Subcutaneous adipose tissue (tissue), 4 donors: ENCODE measurements around the gene ANKS1B. TPM values are rescaled to one million over a fixed set of nuclear protein-coding genes. Genes with fewer than 3 reads are reported as not detected.

Source experiments
- total RNA-seq, 4 donors: library from RNA; depleted of rRNA; stranded (reverse); fragments of >200 nt; gene quantifications; one replicate each; pipeline ENCODE4 v1.1.0, GENCODE V29; 2016
- TF ChIP-seq, protein P1 (sequence below): fragments of 450-650 bp; IDR thresholded peaks from one replicate; pipeline ENCODE4 v1.5.1; 2016; ENCODE audit warnings: low read depth, mild to moderate bottlenecking, control low read depth, antibody characterized with exemption, moderate library complexity

The ANKS1B gene
- total RNA-seq, 4 donors from 2014 or later = 4.5 to 15.4 (median 10.1) TPM

DNA sequence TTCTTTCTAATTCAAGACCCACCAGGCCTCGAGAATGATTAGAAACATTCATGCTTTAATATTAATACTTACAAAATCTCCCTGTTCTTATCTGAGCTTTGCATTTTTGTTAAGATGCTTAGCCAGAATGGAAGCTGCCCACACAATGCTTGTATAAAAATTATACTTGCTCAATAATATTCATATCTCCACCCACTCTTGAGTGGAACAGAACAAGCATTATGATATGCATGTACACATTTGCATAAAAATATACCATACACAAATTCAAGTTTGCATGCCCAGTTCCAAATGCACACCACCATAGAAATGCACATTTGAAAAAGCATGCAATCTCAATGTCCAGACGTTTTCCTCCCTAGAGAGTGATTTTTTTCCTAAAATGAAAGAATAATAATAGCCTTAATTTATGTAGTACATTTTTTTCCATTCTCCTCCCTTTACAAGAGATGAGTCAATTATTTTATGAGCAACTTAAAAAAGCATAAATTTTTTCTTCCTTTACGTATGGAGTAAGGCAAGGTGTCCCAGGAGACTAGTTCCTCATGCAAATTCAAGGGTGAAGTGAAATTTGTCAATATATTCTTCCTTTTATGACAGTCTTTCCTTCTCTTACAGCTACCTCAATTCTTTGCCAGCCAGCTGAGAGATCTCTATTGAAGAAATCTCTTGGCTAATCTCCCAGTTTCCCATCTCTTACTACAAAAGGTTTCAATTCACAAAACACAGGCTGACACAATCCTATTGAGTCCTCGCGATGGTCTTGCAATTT, 650.3 kb downstream of the ANKS1B start:
- TF ChIP-seq, protein P1, sequence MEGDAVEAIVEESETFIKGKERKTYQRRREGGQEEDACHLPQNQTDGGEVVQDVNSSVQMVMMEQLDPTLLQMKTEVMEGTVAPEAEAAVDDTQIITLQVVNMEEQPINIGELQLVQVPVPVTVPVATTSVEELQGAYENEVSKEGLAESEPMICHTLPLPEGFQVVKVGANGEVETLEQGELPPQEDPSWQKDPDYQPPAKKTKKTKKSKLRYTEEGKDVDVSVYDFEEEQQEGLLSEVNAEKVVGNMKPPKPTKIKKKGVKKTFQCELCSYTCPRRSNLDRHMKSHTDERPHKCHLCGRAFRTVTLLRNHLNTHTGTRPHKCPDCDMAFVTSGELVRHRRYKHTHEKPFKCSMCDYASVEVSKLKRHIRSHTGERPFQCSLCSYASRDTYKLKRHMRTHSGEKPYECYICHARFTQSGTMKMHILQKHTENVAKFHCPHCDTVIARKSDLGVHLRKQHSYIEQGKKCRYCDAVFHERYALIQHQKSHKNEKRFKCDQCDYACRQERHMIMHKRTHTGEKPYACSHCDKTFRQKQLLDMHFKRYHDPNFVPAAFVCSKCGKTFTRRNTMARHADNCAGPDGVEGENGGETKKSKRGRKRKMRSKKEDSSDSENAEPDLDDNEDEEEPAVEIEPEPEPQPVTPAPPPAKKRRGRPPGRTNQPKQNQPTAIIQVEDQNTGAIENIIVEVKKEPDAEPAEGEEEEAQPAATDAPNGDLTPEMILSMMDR = no peak

DNA sequence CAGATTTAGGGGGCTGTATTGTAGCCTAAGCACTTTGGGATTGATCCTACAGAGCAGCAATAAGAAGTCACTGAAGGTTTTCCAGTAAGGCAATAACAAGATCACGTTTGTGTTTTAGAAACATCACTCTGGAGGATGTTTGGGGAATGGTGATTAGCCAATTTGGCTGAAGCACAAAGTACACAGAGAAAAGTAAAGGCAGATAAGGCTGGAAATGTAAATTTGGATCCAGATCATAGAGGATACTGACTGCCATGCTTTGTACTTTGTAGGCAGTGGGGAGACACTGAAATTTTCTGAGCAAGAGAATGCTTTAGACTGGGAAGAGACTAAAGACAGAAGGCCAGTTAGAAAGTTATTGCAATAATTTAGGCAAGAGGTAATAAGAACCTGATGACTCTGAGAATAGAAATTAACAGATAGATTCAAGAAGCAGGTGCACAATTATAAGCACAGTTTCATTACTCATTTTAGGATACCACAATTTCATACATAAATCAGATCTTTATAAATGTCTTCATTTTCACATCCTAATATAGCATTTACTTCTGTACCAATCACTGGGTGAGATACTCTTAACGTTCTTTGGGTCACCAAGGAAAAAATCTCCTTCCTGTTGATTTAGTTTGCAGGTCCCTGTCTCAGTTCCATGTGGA, 651.7 kb downstream of the ANKS1B start:
- TF ChIP-seq, protein P1 = no peak

DNA sequence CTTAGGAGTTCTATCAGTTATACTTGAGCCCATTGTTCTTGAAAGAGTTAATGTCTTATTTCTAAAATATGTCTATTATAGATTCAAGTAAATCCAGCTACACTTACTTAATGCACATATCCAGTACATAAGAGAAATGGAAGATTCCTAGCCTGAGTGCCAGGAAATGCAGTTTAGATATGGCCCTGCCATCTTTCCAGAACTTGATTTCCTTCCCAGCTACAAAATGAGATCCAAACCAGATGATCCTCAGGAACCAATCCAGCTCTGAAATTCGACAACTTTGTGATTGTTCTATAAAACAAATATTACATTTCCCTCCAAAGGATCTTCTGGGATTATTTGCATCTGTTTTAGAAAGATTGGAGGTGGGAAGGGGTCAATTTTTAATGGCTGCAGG, 654.5 kb downstream of the ANKS1B start:
- TF ChIP-seq, protein P1 = no peak

DNA sequence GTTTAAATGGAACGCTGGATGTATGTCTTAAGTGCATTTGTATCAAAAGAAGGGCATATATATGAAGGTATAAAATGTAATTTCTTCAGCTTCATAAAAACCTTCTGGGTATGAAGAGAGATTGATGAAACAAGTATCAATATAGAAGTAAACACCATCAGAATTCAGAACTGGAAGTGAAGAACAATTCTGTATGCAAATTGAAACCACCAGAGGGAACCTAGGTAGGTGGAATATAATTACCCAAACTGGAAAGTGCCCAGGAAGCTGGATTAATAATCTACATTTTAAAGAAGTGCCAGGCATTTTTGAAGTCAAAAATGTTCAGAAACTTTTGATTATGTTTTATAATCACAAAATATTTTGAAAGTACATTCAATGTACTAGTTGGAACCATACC, 673.4 kb downstream of the ANKS1B start:
- TF ChIP-seq, protein P1 = no peak

DNA sequence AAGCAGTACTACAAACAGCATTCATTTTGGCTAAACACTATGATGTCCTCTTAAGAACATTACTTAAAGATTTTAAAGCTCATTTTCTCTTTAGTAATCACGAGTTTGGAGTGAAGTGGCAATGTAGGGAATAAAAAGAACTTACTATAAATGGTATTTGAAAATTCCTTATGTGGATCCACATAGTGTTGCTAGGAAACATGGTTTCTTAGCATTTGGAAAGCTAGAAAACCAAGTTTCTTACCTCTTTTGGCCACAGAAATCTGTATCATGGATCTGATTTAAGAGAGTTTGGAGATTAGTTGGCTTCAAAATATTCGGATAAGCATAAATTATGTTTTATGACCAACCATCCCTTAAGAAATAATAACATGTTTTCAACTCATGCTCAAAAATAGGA, 674.9 kb downstream of the ANKS1B start:
- TF ChIP-seq, protein P1 = no peak

DNA sequence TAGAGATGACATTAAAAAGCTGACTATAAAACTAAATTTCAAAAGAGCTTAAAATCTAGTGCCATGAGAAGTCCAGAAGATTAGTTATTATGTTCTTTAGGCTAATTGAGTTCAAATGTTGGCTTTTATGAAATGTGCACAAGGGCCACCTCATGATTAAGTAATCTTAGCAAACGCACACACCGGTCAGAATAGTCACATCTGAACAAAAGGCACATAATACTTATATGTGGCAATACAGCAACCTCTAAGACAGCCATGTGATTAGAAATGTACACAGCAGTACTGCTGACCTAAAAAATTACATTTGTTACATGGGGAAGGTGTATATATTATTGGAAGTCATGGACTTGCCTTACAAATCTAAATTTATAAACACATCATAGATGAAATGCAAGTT, 681.9 kb downstream of the ANKS1B start:
- TF ChIP-seq, protein P1 = no peak

DNA sequence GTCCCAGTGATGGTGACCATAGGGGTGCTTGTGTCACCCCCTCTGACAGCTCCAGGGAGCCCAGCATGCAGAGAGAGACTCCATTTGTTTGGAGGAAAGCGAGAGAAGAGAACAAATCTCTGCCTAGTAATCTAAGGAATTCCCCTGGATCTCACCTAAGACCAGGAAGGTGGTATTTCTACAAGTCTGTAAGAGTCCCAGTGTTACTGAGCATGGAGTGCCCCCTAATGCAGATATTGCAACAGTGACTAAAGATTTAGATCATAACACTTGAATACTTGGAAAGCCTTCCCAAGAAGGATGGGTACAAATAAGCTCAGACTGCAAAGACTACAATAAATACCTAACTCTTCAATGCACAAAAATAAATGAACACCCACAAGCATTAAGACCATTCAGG, 697.6 kb downstream of the ANKS1B start:
- TF ChIP-seq, protein P1 = no peak
